ENCODE measurements around the gene COBLL1. TPM values are rescaled to one million over a fixed set of nuclear protein-coding genes. Genes with fewer than 3 reads are reported as not detected.
"Not testable (repeated sequence)": the region's sequence is repeated elsewhere in the genome, so short reads cannot be mapped to it uniquely, and the experiment has no call there.

Gene COBLL1
- total RNA-seq, 1 experiment from 2014 or later = 4.4 TPM

- POLR2A ChIA-PET = no interaction called here
- TF ChIP-seq TCF7L2 (IDR thresholded peaks at IDR 0.05; ENCODE audit: low read depth, low read length) (no peak), CTCF (IDR thresholded peaks at IDR 0.05) (no peak), POLR2AphosphoS5 (IDR thresholded peaks at IDR 0.05; ENCODE audit: low read depth, low read length) (no peak), SIN3A (IDR thresholded peaks at IDR 0.05; ENCODE audit: borderline replicate concordance, insufficient read depth, low read depth, low read length) (no peak), REST (IDR thresholded peaks at IDR 0.05; ENCODE audit: insufficient read depth in 1 of 2, low read depth in 2 of 2, low read length in 1 of 2) (no peak)
- DNase-seq (ENCODE audit: low read depth, low spot score) (no peak), ATAC-seq (no peak)
- H3K4me1 ChIP-seq (ENCODE audit: control insufficient read depth, insufficient read depth, low read length) = no peaks in the 10 kb centered on the region
- no peaks in the 10 kb centered on the region for H3K36me3 ChIP-seq (ENCODE audit: control insufficient read depth, insufficient read depth, low read length)
- in situ Hi-C loops (cut with HindIII; ENCODE audit: low pct_unique_long_range_greater_than_20kb, low sequenced_read_pairs) (no loop called here), intact Hi-C loops (cut with micrococcal nuclease; ENCODE audit: unreplicated experiment) (no loop called here)
- no TSS peak for BruUV-seq (replicated peaks)
- H3K27ac ChIP-seq (ENCODE audit: low read length) = no peak overlapping the region
- CTCF ChIA-PET = no interaction called here
- H3K4me3 ChIP-seq (ENCODE audit: low read depth in 2 of 2, low read length in 2 of 2) = no peak overlapping the region
- H3K27me3 ChIP-seq (ENCODE audit: control insufficient read depth, insufficient read depth, low read length) = no peaks in the 10 kb centered on the region
- H3K9me3 ChIP-seq (ENCODE audit: control insufficient read depth, insufficient read depth, low read depth, low read length) = no peaks in the 10 kb centered on the region
Measured at GRCh38 chr2:164867779-164868397, 26.3 kb upstream of the COBLL1 start.

- H3K27ac ChIP-seq (ENCODE audit: low read length); H3K4me1 ChIP-seq (ENCODE audit: control insufficient read depth, insufficient read depth, low read length); ATAC-seq; H3K4me3 ChIP-seq (ENCODE audit: low read depth in 2 of 2, low read length in 2 of 2); H3K9me3 ChIP-seq (ENCODE audit: control insufficient read depth, insufficient read depth, low read depth, low read length); DNase-seq (ENCODE audit: low read depth, low spot score); H3K27me3 ChIP-seq (ENCODE audit: control insufficient read depth, insufficient read depth, low read length); in situ Hi-C loops (cut with HindIII; ENCODE audit: low pct_unique_long_range_greater_than_20kb, low sequenced_read_pairs); BruUV-seq (replicated peaks); CTCF ChIA-PET; H3K36me3 ChIP-seq (ENCODE audit: control insufficient read depth, insufficient read depth, low read length); POLR2A ChIA-PET; intact Hi-C loops (cut with micrococcal nuclease; ENCODE audit: unreplicated experiment): not testable (repeated sequence)
Measured at GRCh38 chr2:164866381-164866780, 24.8 kb upstream of the COBLL1 start.

GRCh38 chr2:164860694-164861042 is 19.0 kb upstream of the COBLL1 start:
- Histone ChIP-seq H3K27me3 (ENCODE audit: control insufficient read depth, insufficient read depth, low read length) (no peaks in the 10 kb centered on the region), H3K27ac (ENCODE audit: low read length) (no peak overlapping the region), H3K9me3 (ENCODE audit: control insufficient read depth, insufficient read depth, low read depth, low read length) (no peaks in the 10 kb centered on the region), H3K4me3 (ENCODE audit: low read depth in 2 of 2, low read length in 2 of 2) (no peak overlapping the region), H3K36me3 (ENCODE audit: control insufficient read depth, insufficient read depth, low read length) (no peaks in the 10 kb centered on the region), H3K4me1 (ENCODE audit: control insufficient read depth, insufficient read depth, low read length) (no peaks in the 10 kb centered on the region)
- CTCF ChIA-PET = no interaction called here
- intact Hi-C loops (cut with micrococcal nuclease; ENCODE audit: unreplicated experiment) = no loop called here
- no TSS peak for BruUV-seq (replicated peaks)
- in situ Hi-C loops (cut with HindIII; ENCODE audit: low pct_unique_long_range_greater_than_20kb, low sequenced_read_pairs) = no loop called here
- DNase-seq (ENCODE audit: low read depth, low spot score) (no peak), ATAC-seq (no peak)
- TF ChIP-seq TCF7L2 (IDR thresholded peaks at IDR 0.05; ENCODE audit: low read depth, low read length) = no peak
- TF ChIP-seq POLR2AphosphoS5 (IDR thresholded peaks at IDR 0.05; ENCODE audit: low read depth, low read length) = no peak
- no peak for TF ChIP-seq REST (IDR thresholded peaks at IDR 0.05; ENCODE audit: insufficient read depth in 1 of 2, low read depth in 2 of 2, low read length in 1 of 2)
- TF ChIP-seq CTCF (IDR thresholded peaks at IDR 0.05) = no peak
- TF ChIP-seq SIN3A (IDR thresholded peaks at IDR 0.05; ENCODE audit: borderline replicate concordance, insufficient read depth, low read depth, low read length) = no peak
- POLR2A ChIA-PET = no interaction called here

All from Panc1 (cell line).